22Rv1 (cell line): Measurements from ENCODE around the gene ACE2.

Experiments used
- CTCF ChIP-seq: fragments of 450-650 bp; IDR thresholded peaks from 2 replicates; pipeline ENCODE4 v1.5.1; 2017; ENCODE audit warnings: mild to moderate bottlenecking
- ZFX ChIP-seq: fragments of 450-650 bp; IDR thresholded peaks from 2 replicates; pipeline ENCODE4 v1.6.1; 2017; ENCODE audit warnings: antibody characterized with exemption, borderline replicate concordance

- TF ChIP-seq CTCF: no peak
- TF ChIP-seq ZFX: no peak
Measured at GRCh38 chrX:15605226-15605625, 4.5 kb upstream of the ACE2 start.
